Stomach (tissue), 9 donors: ENCODE data around the gene KIFC3. TPM values are rescaled to one million over a fixed set of nuclear protein-coding genes. Genes with fewer than 3 reads are reported as not detected.

Experiments used
- DNase-seq, 2 donors: peaks; one replicate each; pipeline versions ENCODE4 v3.0.0 to v3.0.0-alpha.2; 2013 to 2019
- H3K27ac ChIP-seq, 5 donors: fragments of 200-600 bp in 4 of 5; sonication (generic) in 4 of 5; one replicate each; pipeline ENCODE4 v1.5.1; 2013 to 2019; ENCODE audit warnings: mild to moderate bottlenecking in 1 of 5, moderate library complexity in 1 of 5
- H3K27me3 ChIP-seq, 3 donors: fragments of 200-600 bp; sonication (generic); one replicate each; pipeline ENCODE4 v1.5.1; 2017 to 2019; ENCODE audit warnings: mixed run types in 1 of 3
- H3K36me3 ChIP-seq, 4 donors: fragments of 200-600 bp; sonication (generic); 1 replicate in 3 of 4; 2 replicates in 1 of 4; pipeline ENCODE4 v1.5.1; 2016 to 2019
- H3K4me1 ChIP-seq, 4 donors: fragments of 200-600 bp; sonication (generic); one replicate each; pipeline ENCODE4 v1.5.1; 2016 to 2019
- H3K4me3 ChIP-seq, 4 donors: fragments of 200-600 bp; sonication (generic) in 3 of 4; one replicate each; pipeline ENCODE4 v1.5.1; 2016 to 2019; ENCODE audit warnings: mild to moderate bottlenecking in 1 of 4
- H3K9me3 ChIP-seq, 4 donors: fragments of 200-600 bp; sonication (generic); one replicate each; pipeline ENCODE4 v1.5.1; 2016 to 2019
- EP300 ChIP-seq: sonication (generic); formaldehyde crosslinking; IDR thresholded peaks from one replicate; pipeline ENCODE4 v1.6.1; 2017; ENCODE audit warnings: antibody characterized with exemption
- POLR2A ChIP-seq, 4 donors: fragments of 450-650 bp; IDR thresholded peaks; one replicate each; pipeline ENCODE4 v1.6.1; 2016; ENCODE audit warnings: antibody characterized with exemption in 4 of 4, control low read depth in 2 of 4, mild to moderate bottlenecking in 1 of 4, moderate library complexity in 1 of 4
- POLR2AphosphoS5 ChIP-seq, 3 donors: sonication (generic); formaldehyde crosslinking; IDR thresholded peaks; one replicate each; pipeline ENCODE4 v1.6.1; 2016; ENCODE audit warnings: antibody characterized with exemption in 3 of 3
- WGBS, 5 donors: extraction: QIAGEN DNeasy Blood & Tissue Kit in 3 of 5; methylation state at CpG; one replicate each; pipeline versions ENCODE4 v1.1.5 to v1.1.7; 2013 to 2018; 5-methylcytosine and 5-hydroxymethylcytosine counted together
- intact Hi-C: fragments of 100-400 bp; cut with DNase I; formaldehyde crosslinking; loops from one replicate; pipeline ENCODE4 v1.15.1; 2023; ENCODE audit warnings: low total_unique reads
- polyA plus RNA-seq, 3 donors: library from polyadenylated mRNA; stranded (reverse); fragments of 200-250 nt; gene quantifications; one replicate each; pipeline ENCODE4 v1.2.3, GENCODE V29; 2013
- total RNA-seq, 5 donors: library from RNA; depleted of rRNA; stranded (reverse); fragments of >200 nt; gene quantifications; one replicate each; pipeline versions ENCODE4 v1.1.0 to v1.2.3, GENCODE V29; 2014 to 2016
- TF ChIP-seq, protein P1 (sequence below), 7 experiments: fragments of 450-650 bp in 4 of 7; fragments of 200-600 bp in 3 of 7; sonication (generic) in 3 of 7; IDR thresholded peaks; one replicate each; pipeline ENCODE4 v1.5.1; 2016 to 2019; ENCODE audit warnings: antibody characterized with exemption in 7 of 7, control low read depth in 2 of 7, mild to moderate bottlenecking in 1 of 7
- donor health status: healthy with polysubstance abuse.
- donor health status: Bipolar disorder and iron deficiency.
- donor health status: healthy.

Gene KIFC3
- total and polyA plus RNA-seq, 8 donors, result 2.3 to 249 (median 31.1) TPM

DNA sequence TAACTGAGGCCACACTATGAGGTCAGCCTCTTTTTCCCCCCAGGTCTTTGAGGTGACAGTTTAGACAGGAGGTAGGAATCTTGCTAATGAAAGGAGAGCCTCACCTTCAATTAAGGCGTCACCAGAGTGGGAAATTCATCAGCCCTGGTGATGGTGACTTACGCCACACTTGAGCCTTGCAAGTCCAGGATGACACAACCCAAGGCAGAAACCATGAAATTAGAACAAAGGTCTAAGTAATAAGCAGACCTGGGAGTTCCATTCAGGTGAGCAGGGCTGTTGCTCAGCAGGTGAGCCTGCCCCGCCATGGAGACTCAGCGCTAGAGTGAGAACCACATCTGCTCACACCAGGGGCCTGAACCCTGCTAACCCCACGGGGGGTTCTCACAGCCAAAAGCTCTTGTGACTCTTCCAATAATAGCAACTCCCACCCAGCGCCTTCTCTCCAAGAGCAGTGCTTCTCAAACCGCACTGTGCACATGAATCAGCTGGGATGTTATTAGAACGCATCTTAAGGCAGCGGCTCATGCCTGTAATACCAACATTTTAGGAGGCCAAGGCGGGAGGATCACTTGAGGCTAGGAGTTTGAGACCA is 28.7 kb upstream of the KIFC3 start:
- Histone ChIP-seq H3K27ac (no peak overlapping the region), H3K27me3 (peaks cover 0 to 2% (median 0%) of the 10 kb centered on the region in 3 donors), H3K9me3 (no peaks in the 10 kb centered on the region), H3K4me3 (no peak overlapping the region), H3K36me3 (no peaks in the 10 kb centered on the region), H3K4me1 (peaks cover 0 to 8% (median 0%) of the 10 kb centered on the region in 4 donors)
- TF ChIP-seq POLR2A (IDR thresholded peaks at IDR 0.05) (no peak), EP300 (no peak), POLR2AphosphoS5 (IDR thresholded peaks at IDR 0.05) (no peak)
- TF ChIP-seq, protein P1, sequence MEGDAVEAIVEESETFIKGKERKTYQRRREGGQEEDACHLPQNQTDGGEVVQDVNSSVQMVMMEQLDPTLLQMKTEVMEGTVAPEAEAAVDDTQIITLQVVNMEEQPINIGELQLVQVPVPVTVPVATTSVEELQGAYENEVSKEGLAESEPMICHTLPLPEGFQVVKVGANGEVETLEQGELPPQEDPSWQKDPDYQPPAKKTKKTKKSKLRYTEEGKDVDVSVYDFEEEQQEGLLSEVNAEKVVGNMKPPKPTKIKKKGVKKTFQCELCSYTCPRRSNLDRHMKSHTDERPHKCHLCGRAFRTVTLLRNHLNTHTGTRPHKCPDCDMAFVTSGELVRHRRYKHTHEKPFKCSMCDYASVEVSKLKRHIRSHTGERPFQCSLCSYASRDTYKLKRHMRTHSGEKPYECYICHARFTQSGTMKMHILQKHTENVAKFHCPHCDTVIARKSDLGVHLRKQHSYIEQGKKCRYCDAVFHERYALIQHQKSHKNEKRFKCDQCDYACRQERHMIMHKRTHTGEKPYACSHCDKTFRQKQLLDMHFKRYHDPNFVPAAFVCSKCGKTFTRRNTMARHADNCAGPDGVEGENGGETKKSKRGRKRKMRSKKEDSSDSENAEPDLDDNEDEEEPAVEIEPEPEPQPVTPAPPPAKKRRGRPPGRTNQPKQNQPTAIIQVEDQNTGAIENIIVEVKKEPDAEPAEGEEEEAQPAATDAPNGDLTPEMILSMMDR (IDR thresholded peaks at IDR 0.05), result no peak
- intact Hi-C loops, result no loop called here
- DNase-seq, result no peak
- WGBS, 5 donors, result 89 to 94% (median 93%) methylated on average over 10 of the region's 10 CpGs

DNA sequence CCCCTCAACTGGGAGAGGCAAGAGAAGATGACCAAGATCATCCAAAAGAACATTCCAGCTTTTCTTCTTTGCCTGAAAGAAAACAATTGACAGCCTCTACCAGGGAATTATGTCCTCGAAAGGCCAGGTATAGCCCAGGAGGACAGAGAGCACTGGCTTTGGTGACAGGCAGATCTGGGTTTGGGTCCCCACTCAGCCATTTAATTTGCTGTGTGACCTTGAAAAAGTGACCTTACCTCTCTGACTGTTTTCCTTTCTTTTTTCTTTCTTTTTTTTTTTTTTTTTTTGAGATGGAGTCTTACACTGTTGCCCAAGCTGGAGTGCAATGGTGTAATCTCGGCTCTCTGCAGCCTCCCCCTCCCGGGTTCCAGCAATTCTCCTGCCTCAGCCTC is 27.7 kb upstream of the KIFC3 start:
- intact Hi-C loops, result no loop called here
- 77 to 90% (median 85%) methylated on average over 3 of the region's 3 CpGs for WGBS, 5 donors
- Histone ChIP-seq H3K36me3 (no peaks in the 10 kb centered on the region), H3K27ac (no peak overlapping the region), H3K4me3 (no peak overlapping the region), H3K27me3 (peaks cover 0 to 2% (median 0%) of the 10 kb centered on the region in 3 donors), H3K9me3 (no peaks in the 10 kb centered on the region), H3K4me1 (peaks cover 0 to 8% (median 0%) of the 10 kb centered on the region in 4 donors)
- no peak for DNase-seq
- no peak for TF ChIP-seq POLR2AphosphoS5 (IDR thresholded peaks at IDR 0.05)
- TF ChIP-seq POLR2A (IDR thresholded peaks at IDR 0.05), result no peak
- TF ChIP-seq, protein P1 (IDR thresholded peaks at IDR 0.05), result no peak
- TF ChIP-seq EP300, result no peak

DNA sequence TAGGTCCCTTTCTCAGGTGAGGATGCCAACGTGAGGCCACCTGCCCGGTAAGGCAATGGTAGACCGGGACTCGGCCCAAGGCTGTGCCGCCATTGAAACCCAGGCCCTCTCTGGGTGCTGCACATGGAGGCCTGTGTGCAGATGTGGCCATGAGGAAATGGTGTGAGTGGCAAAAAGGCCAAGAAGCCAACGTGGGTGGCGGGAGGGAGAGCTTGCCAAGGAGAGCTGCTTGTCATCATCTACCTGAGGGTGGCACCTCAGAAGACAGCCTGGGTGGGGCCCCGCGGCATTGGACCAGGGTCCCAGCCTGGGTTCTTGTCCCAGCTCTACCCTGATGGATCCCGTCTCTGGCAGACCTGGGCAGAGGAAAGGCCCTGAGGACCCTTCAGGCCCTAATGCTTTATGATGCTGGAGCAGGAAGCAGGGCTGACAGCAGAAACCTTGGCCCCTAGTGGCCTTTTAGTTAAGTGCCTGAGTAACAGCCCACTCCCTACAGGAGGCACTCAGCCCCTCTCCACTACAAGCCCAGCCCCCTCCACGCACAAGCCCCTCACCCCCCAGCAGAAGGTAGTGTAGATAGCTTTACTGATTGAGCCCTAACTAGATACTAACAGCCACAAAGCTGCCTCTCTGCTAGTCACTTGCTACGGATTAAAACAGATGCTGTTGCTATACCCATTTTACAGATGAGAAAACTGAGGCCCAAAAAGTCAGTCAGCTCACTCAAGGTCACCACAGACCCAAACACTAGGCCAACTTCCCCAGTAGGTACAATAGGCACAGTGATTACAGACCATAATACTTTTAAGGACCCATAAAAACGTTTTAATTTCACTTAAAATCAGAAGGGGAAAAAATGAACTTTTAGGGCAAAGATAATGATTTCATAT is 26.2 kb upstream of the KIFC3 start:
- Histone ChIP-seq H3K36me3 (no peaks in the 10 kb centered on the region), H3K4me3 (no peak overlapping the region), H3K9me3 (no peaks in the 10 kb centered on the region), H3K27me3 (peaks cover 0 to 2% (median 0%) of the 10 kb centered on the region in 3 donors), H3K27ac (no peak overlapping the region), H3K4me1 (peaks cover 0 to 8% (median 0%) of the 10 kb centered on the region in 4 donors)
- intact Hi-C loops, result no loop called here
- 83 to 91% (median 86%) methylated on average over 12 to 13 of the region's 13 CpGs for WGBS, 5 donors
- DNase-seq, result no peak
- TF ChIP-seq, protein P1 (IDR thresholded peaks at IDR 0.05), result no peak
- TF ChIP-seq POLR2AphosphoS5 (IDR thresholded peaks at IDR 0.05), result no peak
- no peak for TF ChIP-seq EP300
- no peak for TF ChIP-seq POLR2A (IDR thresholded peaks at IDR 0.05)

DNA sequence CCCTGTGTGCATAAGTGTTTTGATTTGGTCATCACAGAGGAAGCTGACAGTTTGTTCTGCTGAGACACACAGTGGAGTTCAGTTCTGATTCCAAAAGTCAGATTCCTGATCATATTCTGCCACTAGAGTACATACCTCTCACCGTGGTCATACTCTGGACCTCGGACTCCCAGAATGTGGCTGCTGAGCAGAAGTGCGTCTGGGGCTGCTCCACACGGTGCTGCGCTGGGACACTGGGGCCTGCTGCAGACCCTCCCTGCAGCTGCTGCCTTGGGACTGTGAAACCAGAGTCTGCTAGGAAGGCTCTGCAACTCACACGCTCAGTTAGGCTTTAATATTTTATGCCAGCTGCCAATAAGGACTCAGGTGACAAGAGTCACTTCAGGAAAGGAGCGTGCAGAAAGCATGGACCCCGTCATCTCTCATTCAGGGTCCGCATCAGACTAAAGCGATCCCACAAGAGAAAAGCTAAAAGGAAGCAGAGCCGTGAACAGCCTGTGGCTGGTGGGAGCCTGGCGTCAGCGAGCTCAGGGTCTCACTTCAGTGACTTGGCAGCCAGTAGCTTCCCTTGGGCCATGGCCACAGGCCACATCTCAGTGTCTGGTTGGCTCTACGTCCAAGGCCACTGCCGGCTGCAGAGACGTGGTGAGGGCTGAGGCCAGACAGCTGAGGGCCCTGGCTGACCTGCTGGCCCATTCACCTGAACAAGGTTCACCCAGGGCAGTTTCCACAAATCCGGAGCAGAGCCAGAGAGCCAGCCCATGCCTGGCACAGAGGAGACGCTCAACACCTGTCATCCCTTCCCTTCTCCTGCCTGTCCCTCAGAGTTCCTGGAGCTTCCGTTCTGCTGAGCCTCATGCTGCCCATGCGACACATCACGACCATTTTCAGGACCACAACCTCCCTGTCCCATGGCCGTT is 24.7 kb upstream of the KIFC3 start:
- Histone ChIP-seq H3K9me3 (no peaks in the 10 kb centered on the region), H3K27me3 (no peaks in the 10 kb centered on the region), H3K36me3 (no peaks in the 10 kb centered on the region), H3K4me3 (no peak overlapping the region), H3K27ac (no peak overlapping the region), H3K4me1 (peaks cover 0 to 8% (median 0%) of the 10 kb centered on the region in 4 donors)
- intact Hi-C loops, result no loop called here
- TF ChIP-seq EP300, result no peak
- TF ChIP-seq POLR2AphosphoS5 (IDR thresholded peaks at IDR 0.05), result no peak
- TF ChIP-seq, protein P1 (IDR thresholded peaks at IDR 0.05), result no peak
- TF ChIP-seq POLR2A (IDR thresholded peaks at IDR 0.05), result no peak
- no peak for DNase-seq
- WGBS, 5 donors, result 69 to 80% (median 75%) methylated on average over 21 to 22 of the region's 22 CpGs
